ENCODE results near the gene SMAD6. TPM values are rescaled to one million over a fixed set of nuclear protein-coding genes. Genes with fewer than 3 reads are reported as not detected.

The SMAD6 gene
- total and polyA plus RNA-seq, 10 of the 15 experiments (the other 5 are each of a cell fraction or from before 2014, with no cell fraction given): under 0.01 to 0.10 (median 0.03) TPM; not detected in 7

- Histone ChIP-seq H3K36me3 (ENCODE audit: control insufficient read depth in 2 of 2, insufficient read depth in 2 of 2, low read length in 1 of 2) (no peaks in the 10 kb centered on the region), H3K4me3 (no peak overlapping the region), H3K27me3 (replicated peaks in 1 of 2; ENCODE audit: control insufficient read depth in 2 of 2, insufficient read depth in 2 of 2, low read length in 1 of 2) (no peaks in the 10 kb centered on the region), H3K9ac (ENCODE audit: control insufficient read depth, insufficient read depth, low read length) (no peak overlapping the region), H3K79me2 (ENCODE audit: control insufficient read depth, insufficient read depth, low read length) (no peaks in the 10 kb centered on the region), H3K4me1 (ENCODE audit: control insufficient read depth, insufficient read depth, low read length) (no peaks in the 10 kb centered on the region), H3K4me2 (ENCODE audit: control insufficient read depth, insufficient read depth) (no peak overlapping the region), H2AFZ (ENCODE audit: control insufficient read depth, low read depth, low read length) (no peak overlapping the region), H3K27ac (ENCODE audit: control insufficient read depth, insufficient read depth) (no peak overlapping the region), H3K9me3 (replicated peaks; ENCODE audit: control insufficient read depth, insufficient read depth, low read length) (no peaks in the 10 kb centered on the region), H4K20me1 (ENCODE audit: control insufficient read depth, insufficient read depth) (no peaks in the 10 kb centered on the region)
- no peak for DNase-seq (ENCODE audit: low read depth, low spot score)
- ChIA-PET POLR2A (interaction anchor here (0.6 kb wide), 1 partner anchor 101 kb away, joined by 6 read pairs; no protein-coding TSS in a partner anchor), SMC1A (ENCODE audit: uncharacterized antibody, unreplicated experiment) (no interaction called here), RAD21 (ENCODE audit: unreplicated experiment) (no interaction called here), CTCF (interaction anchor here (0.8 to 1.1 kb wide), 3 partner anchors 54 to 178 kb away, joined by 3 to 4 read pairs (median 3); no protein-coding TSS in a partner anchor)
- TF ChIP-seq KDM1A (IDR thresholded peaks at IDR 0.05; ENCODE audit: borderline replicate concordance): no peak
- no peak for TF ChIP-seq ZSCAN29 (IDR thresholded peaks at IDR 0.05)
- TF ChIP-seq WRNIP1 (IDR thresholded peaks at IDR 0.05; ENCODE audit: borderline replicate concordance, low read depth, low read length): no peak
- BruUV-seq (replicated peaks): no TSS peak
- intact Hi-C loops (cut with micrococcal nuclease; ENCODE audit: unreplicated experiment): no loop called here
- in situ Hi-C loops (cut with MboI): no loop called here
- peak; percentile 40; the same call in 1 of the 3 replicates for ATAC-seq
- 66% methylated on average over 19 of the region's 27 CpGs for WGBS (ENCODE audit: insufficient coverage, insufficient replicate concordance, low lambda C conversion rate, missing lambda C conversion rate)
- FAIRE-seq: no peak
Measured at GRCh38 chr15:66673410-66674322, 28.4 kb upstream of the SMAD6 start.

DNA sequence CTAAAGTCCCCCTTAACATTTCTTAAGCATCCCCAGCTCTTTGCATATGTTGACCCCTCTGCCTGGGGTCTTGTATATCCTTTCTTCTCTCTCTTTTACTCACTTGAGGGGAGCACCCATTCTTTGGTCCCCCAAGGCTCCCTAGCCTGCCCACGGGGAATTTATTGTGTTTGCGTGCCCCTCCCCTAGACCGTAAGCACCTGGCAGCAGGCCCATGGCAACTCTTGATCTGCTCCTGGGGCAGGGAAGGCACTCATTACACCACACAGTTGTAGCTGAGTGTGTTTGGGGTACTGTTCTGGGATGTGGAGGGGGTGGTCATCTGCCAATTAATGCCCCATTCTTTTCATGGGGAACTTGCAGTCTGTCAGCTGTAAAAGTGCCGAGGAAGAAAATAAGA is 27.3 kb upstream of the SMAD6 start:
- H2AFZ ChIP-seq (ENCODE audit: control insufficient read depth, low read depth, low read length): no peak overlapping the region
- in situ Hi-C loops (cut with MboI): no loop called here
- no peaks in the 10 kb centered on the region for H3K36me3 ChIP-seq (ENCODE audit: control insufficient read depth in 2 of 2, insufficient read depth in 2 of 2, low read length in 1 of 2)
- no peaks in the 10 kb centered on the region for H3K9me3 ChIP-seq (replicated peaks; ENCODE audit: control insufficient read depth, insufficient read depth, low read length)
- SMC1A ChIA-PET (ENCODE audit: uncharacterized antibody, unreplicated experiment): no interaction called here
- no peaks in the 10 kb centered on the region for H3K27me3 ChIP-seq (replicated peaks in 1 of 2; ENCODE audit: control insufficient read depth in 2 of 2, insufficient read depth in 2 of 2, low read length in 1 of 2)
- WGBS (ENCODE audit: insufficient coverage, insufficient replicate concordance, low lambda C conversion rate, missing lambda C conversion rate): 74% methylated on average over 4 of the region's 4 CpGs
- no peak for FAIRE-seq
- no peaks in the 10 kb centered on the region for H3K4me1 ChIP-seq (ENCODE audit: control insufficient read depth, insufficient read depth, low read length)
- POLR2A ChIA-PET: no interaction called here
- no TSS peak for BruUV-seq (replicated peaks)
- no peak overlapping the region for H3K9ac ChIP-seq (ENCODE audit: control insufficient read depth, insufficient read depth, low read length)
- CTCF ChIA-PET: interaction anchor here (0.8 kb wide), 2 partner anchors 55 to 177 kb away, joined by 3 read pairs; no protein-coding TSS in a partner anchor
- no peaks in the 10 kb centered on the region for H4K20me1 ChIP-seq (ENCODE audit: control insufficient read depth, insufficient read depth)
- H3K27ac ChIP-seq (ENCODE audit: control insufficient read depth, insufficient read depth): no peak overlapping the region
- H3K4me2 ChIP-seq (ENCODE audit: control insufficient read depth, insufficient read depth): no peak overlapping the region
- TF ChIP-seq, protein P1, sequence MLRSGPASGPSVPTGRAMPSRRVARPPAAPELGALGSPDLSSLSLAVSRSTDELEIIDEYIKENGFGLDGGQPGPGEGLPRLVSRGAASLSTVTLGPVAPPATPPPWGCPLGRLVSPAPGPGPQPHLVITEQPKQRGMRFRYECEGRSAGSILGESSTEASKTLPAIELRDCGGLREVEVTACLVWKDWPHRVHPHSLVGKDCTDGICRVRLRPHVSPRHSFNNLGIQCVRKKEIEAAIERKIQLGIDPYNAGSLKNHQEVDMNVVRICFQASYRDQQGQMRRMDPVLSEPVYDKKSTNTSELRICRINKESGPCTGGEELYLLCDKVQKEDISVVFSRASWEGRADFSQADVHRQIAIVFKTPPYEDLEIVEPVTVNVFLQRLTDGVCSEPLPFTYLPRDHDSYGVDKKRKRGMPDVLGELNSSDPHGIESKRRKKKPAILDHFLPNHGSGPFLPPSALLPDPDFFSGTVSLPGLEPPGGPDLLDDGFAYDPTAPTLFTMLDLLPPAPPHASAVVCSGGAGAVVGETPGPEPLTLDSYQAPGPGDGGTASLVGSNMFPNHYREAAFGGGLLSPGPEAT (IDR thresholded peaks at IDR 0.05; ENCODE audit: low read depth): no peak
- TF ChIP-seq SIX5 (IDR thresholded peaks at IDR 0.05; ENCODE audit: low read depth, low read length, severe bottlenecking) (no peak), SMC3 (IDR thresholded peaks at IDR 0.05; ENCODE audit: borderline replicate concordance, low read length) (no peak), MXI1 (IDR thresholded peaks at IDR 0.05; ENCODE audit: low read depth, low read length) (no peak), KLF5 (IDR thresholded peaks at IDR 0.05; ENCODE audit: partially characterized antibody) (no peak)
- no peaks in the 10 kb centered on the region for H3K79me2 ChIP-seq (ENCODE audit: control insufficient read depth, insufficient read depth, low read length)
- no peak overlapping the region for H3K4me3 ChIP-seq
- intact Hi-C loops (cut with micrococcal nuclease; ENCODE audit: unreplicated experiment): no loop called here
- no peak for DNase-seq (ENCODE audit: low read depth, low spot score)
- RAD21 ChIA-PET (ENCODE audit: unreplicated experiment): no interaction called here
- no peak for ATAC-seq

All from GM12878 (cell line).